Mammary epithelial cell (primary cell): Measurements from ENCODE around the gene TRIM13.

Source experiments
- EZH2 ChIP-seq: IDR thresholded peaks from 2 replicates; pipeline ENCODE4 v1.6.1; 2012; ENCODE audit warnings: low read length, inconsistent platforms, borderline replicate concordance
- TF ChIP-seq, protein P1 (sequence below), 2 donors: IDR thresholded peaks in 1 of 2; conservative IDR thresholded peaks in 1 of 2; 2 replicates each; pipeline ENCODE4 v1.5.1; 2011 to 2012; ENCODE audit warnings: inconsistent platforms in 2 of 2, low read length in 2 of 2, mild to moderate bottlenecking in 2 of 2, control low read depth in 1 of 2, low read depth in 1 of 2; ENCODE audit not compliant: insufficient read depth in 1 of 2; ENCODE audit errors: extremely low read depth in 1 of 2

DNA sequence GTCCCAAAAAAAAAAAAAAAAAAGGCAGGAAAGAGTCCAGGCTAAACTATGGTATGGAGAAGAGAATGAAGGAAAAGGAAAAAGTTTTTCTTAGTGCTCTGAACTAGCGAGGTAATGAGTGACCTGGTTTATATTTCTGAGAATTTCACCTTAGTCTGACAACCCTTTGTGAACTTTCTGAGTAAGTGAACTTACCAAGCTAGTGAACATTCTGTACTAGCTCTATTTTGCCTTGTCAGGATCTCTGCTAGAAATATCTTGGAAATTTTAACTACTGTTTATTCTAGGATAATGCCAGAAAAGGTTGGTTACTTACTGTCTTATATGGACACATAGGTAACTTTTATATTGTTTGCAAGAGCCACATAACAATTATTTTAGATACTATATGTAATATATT, 4.4 kb downstream of the TRIM13 start:
- TF ChIP-seq, protein P1, sequence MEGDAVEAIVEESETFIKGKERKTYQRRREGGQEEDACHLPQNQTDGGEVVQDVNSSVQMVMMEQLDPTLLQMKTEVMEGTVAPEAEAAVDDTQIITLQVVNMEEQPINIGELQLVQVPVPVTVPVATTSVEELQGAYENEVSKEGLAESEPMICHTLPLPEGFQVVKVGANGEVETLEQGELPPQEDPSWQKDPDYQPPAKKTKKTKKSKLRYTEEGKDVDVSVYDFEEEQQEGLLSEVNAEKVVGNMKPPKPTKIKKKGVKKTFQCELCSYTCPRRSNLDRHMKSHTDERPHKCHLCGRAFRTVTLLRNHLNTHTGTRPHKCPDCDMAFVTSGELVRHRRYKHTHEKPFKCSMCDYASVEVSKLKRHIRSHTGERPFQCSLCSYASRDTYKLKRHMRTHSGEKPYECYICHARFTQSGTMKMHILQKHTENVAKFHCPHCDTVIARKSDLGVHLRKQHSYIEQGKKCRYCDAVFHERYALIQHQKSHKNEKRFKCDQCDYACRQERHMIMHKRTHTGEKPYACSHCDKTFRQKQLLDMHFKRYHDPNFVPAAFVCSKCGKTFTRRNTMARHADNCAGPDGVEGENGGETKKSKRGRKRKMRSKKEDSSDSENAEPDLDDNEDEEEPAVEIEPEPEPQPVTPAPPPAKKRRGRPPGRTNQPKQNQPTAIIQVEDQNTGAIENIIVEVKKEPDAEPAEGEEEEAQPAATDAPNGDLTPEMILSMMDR (conservative IDR thresholded peaks at IDR 0.05 in 1 of 2, IDR thresholded peaks at IDR 0.05 in 1 of 2; ENCODE audit: extremely low read depth in 1 of 2, insufficient read depth in 1 of 2, low read depth in 1 of 2, low read length in 2 of 2), result no peak
- no peak for TF ChIP-seq EZH2
